ENCODE results near the gene CCDC154. TPM values are rescaled to one million over a fixed set of nuclear protein-coding genes. Genes with fewer than 3 reads are reported as not detected.
"Not testable (repeated sequence)": the region's sequence is repeated elsewhere in the genome, so short reads cannot be mapped to it uniquely, and the experiment has no call there.

Gene CCDC154
- total RNA-seq, 1 donor from 2014 or later: 0.34 TPM

DNA sequence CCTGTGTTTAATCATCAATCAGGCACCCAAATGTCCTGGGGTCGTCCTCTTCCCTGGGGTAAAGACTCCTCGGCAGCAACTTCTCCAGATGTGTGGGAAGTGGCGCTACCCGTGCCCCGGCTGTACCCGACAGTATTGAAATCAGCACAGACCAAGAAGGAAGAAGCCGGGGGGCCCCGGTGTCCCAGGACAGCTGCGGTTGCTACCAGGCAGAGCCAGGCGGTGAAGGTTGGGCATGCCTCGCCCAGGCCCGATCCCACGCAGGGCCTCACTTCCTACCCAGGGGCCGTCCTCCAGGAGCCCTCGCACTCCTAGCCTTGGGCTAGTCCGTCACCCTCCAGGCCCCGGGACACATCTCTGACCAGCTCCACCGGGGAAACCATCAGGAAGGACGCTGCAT lies 9.0 kb upstream of the CCDC154 start:
- DNase-seq: no peak

- DNase-seq: no peak
Observed at GRCh38 chr16:1452530-1452929, 8.2 kb upstream of the CCDC154 start.

GRCh38 chr16:1451702-1452392 lies 7.5 kb upstream of the CCDC154 start:
- no peak for DNase-seq

DNA sequence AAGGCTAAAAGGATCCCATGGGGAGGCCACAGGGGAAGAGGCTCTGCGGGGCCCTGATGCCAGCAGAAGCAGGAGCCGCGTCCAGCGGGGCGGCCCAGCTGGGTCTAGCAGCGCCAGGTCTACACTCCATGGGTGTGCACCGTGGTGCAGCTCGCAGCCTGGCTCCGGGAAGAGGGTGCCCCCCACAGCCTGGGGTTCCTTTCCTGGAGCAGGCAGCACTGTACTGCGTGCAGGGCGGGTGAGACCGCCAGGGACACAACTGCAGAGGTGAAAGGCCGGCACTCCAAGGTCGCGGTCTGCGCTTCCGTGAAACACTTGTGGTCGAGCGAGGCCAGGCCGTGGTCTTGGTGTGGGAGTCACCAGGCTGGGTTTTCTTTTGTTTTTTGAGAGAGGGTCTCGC lies 6.5 kb upstream of the CCDC154 start:
- no peak for DNase-seq

DNA sequence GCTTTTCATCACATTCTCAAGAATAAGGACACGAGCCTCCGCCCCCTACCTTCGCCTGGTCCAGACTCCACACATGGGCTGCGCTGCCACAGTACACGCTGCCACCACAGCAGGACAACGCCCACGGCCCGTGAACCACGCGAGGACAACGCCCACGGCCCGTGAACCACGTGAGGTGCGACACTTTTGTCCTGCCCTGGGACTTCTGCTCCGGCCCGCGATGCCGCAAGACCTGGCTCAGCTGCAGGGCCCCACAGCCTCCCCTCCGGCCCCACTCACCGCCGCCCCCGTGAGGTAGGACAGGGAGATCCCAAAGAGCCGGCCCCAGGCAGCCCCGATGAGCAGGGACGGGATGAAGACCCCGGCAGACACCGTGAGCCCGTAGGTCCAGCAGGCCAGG lies 5.9 kb upstream of the CCDC154 start:
- DNase-seq: no peak

DNA sequence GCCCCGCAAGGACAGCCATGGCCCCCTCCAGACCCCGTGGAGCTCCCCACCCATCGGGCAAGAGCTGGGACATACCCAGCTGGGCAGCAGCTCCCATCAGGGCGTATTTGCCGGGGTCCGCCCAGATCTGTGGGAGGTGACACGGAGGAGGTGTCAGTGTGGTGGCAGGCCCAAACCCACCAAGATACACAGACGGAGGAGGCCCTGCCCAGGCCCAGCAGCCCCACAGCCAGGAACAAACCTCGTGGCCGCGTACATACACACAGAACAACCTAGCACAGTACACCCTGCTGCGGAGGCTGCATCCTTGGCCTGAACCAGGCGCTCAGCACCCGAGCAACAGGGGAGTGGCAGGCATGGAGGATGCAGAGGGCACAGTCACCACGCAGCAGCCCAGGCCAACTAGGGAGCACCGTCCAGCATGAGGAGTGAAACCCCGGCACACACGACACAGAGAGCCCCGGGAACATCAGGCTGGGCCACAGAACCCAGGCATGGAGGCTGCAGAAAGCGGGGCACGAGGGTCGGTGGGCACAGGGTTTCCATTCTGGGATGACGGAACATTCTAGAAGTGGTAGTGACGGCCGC lies 4.9 kb upstream of the CCDC154 start:
- DNase-seq: no peak

DNA sequence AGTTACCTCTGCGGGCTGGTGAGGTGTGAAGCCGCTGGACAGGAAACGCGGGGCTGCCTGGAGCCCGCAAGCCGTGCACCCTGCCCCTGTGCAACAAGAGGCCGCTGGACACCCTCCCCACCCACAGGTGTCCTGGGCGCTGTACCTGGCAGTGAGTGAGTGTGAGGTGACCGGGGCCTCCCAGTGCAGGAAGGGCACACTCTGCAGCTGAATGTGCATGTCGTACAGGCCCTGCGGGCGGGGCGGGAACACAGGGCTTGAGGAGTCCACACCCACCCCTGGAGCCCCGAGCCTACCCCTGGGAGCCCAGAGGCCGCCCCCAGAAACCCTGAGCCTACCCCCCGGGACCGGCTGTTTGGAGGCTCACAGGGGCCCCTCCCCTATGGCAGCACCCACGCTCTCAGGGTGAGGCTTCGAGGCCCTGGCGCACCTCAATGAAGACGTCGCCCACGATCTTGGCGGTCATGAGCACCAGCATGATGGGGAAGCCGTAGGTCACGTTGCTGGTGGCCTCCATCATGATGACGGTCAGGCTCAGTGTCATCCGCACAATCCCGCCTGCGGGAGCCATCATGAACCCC lies 4.3 kb upstream of the CCDC154 start:
- no peak for DNase-seq

DNA sequence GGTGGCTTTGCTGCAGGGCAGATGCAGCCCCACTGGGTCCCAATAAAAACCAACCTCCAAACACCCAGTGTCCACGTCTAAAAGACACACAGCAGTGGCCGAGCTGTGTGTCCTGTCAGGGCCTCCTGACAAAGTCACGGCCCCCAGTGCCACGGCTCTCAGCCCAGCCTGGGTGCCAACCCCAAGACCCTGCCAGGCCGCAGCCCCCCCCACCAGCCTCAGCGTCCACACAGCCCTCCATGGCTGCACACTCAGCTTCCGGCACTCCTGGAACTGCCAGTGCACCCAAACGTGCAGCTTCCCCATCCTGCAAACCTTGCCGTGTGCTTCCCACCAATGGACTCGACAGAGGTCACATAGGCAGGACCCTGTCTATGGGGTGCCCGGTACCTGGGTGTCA lies 3.6 kb upstream of the CCDC154 start:
- no peak for DNase-seq

DNA sequence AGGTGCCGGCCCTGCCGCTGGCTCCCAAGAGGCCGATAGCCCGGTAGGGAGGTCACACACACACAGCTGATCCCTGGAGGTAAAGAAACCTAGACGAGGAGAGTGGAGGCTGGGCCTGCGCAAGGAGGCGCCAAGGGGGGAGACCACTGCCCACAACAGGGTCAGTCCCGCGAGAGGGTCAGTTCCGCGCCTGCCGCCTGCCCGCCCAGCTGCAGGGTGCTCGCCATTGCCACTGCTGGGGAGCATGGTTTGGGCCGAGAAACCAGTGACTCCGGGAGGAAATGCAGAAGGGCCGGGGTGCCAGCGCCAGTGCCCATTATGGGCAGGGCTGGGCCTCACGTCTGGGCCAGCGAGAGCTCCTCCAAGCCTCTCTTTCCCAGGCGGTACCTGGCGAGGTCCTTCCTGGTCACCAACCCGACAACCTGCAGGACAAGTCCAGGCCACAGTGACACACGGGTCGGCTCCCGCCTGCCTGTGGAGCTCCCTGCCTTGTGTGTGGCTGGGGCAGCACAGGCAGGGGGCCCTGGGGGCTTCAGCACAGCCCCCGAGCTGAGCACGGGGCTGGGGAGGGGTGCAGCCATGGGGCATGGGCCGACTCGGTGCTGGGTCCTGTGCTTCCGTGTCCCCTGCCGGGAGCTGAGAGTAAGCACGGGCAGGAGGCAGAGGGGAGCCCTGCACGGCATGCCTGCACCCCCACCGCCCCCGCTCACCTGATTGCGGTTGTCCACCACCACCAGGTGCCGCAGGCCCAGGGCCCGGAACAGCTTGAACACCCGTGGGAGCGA lies 2.1 kb upstream of the CCDC154 start:
- no peak for DNase-seq

DNA sequence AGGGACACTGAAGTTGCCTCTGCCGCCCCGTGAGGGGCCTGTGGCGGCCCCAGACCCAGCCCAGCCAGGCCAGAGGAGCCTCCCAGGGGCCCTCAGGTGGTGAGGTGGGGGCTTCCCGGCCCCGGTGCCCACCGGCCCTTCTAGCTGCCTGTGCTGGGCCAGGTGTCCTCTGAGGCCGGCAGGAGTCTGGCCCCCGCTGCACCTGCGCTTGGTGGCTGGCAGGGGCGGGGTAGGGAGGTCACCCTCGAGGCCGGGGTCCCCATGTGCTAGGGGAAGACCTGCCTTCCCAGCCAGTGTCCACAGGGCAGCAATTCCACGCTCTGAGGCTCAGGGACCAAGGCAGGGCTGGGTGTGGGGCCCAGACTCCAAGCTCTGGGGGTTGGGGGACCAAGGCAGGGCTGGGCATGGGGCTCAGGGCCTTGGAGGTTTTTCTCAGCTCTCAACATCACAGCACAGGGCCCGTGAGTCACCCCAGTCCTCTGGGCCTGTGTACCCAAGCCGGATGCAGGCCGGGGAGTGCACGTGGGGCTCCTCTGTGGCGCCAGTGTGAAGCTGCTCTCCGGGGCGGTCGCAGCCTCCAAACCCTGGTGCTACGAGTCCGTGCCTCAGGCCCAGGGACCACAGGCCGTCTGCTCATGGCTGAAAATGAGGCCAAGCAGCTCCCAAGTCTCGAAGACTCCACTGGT lies 1.3 kb upstream of the CCDC154 start:
- DNase-seq: no peak

DNA sequence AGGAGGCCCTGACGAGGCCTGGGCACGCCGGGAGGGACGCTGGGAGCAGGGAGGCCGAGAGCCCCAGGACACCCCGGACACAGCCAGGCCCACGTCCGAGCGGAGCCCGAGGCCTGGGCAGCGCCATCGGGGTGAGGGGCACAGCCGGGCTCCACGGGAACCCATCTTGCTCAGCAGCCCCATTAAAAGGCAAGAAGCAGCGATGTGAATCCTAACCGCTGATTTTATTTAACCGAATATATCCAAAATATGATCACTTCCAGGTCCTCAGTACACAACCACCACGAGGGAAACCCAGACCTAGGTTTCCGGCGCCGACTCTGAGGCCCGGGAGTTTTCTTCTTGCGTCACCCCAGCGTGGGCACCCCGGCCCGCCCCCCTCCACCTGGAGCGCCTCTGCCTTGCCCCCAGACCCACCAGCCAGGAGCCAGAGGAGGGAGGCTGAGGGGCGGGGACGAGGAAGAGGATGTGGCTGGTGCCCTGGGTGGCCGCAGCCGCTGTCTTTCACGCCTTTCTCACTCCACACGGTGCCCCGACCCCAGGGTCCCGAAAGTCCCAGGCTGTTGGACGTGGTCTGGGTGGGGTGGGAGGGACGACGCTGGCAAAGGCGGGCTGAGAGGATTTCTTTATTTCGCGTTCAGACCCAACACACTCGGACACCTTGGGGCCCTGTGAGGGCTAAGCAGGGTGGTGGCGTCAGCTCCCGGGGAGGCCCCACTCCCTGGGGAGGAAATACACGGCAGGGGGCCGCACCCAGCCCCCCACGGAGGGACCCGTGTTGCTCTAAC lies 568 bp upstream of the CCDC154 start:
- DNase-seq: no peak

DNA sequence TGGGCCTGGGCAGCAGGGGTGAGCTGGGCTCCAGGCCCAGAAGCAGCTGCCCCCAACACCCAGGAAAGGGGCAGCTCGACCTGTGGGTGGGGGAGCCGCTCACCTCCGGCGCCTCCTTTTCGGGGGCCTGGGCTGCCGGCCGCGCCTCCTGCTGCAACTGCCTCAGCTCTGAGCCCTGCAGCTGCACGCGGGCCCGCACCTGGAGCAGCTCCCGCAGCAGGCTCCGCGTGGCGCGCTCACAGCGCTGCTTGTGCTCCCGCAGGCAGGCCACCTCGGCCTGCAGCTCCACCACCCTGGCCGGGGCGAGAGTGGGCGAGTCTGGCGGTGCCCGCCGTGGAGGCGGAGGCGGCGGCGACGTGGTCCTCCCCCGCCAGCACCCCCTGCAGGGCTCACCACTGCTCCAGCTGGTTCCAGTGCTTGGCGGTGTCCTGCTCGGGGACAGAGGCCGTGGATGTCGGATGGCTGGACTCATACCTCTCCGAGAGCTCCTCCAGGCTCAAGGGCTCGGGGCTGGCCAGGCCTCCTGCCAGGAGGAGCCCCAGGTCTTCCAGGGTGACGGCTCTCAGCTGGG lies 868 bp downstream of the CCDC154 start:
- DNase-seq: no peak

GRCh38 chr16:1442697-1443096 lies 1.7 kb downstream of the CCDC154 start:
- no peak for DNase-seq

DNA sequence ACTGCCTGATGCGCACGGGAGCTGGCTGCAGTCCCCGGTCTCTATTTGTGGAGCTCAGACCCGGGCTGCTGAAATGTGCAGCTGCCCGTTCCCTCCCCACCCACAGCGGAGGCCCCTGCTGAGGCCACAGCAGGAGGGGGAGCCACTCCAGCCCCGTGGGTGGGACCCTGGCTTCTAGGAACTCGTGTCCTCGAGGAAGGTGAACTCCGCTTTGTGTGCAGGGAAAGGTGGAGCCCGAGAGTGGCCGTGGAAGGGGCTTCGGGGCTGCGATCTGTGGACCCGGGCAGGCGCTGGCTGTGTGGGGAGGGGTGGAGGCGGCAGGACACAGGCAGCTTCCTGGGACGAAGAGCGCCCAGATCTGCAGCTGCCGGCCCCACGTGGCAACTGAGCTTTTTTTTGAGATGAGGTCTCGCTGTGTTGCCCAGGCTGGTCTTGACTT lies 2.9 kb downstream of the CCDC154 start:
- no peak for DNase-seq

- DNase-seq: not testable (repeated sequence)
Observed at GRCh38 chr16:1439699-1440074, 4.7 kb downstream of the CCDC154 start.

DNA sequence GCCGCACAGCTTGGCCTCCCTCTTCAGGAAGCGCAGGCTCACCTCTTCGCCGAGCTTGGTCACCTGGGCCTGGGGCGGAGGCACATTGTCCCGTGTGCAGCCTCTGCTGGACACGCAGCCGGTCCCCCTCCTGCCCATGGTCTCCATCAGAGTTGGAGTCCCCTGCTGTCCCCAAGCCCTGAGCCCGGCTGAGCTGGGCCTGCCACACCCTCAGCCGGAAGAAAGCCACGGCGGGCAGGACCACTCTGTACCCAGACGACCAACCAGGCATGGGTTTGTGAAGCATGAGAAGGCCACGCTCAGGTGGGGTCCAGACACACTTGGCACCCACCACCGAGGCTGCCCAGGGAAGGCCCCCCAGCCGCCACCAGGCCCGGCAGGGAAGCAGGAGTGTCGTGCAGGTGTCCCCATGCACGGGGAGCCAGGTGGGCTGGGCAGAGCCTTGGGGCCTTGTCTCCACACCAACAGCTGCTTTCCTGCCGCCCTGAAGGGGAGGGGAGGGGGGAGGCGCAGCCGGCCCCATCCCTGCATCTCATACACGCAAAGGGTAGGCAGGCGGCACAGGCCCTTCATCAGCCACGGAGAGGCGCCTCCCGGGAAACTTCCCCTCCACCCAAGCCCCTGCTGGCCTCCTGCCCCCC lies 5.2 kb downstream of the CCDC154 start:
- DNase-seq: no peak

GRCh38 chr16:1438229-1439057 lies 5.9 kb downstream of the CCDC154 start:
- DNase-seq: no peak

DNA sequence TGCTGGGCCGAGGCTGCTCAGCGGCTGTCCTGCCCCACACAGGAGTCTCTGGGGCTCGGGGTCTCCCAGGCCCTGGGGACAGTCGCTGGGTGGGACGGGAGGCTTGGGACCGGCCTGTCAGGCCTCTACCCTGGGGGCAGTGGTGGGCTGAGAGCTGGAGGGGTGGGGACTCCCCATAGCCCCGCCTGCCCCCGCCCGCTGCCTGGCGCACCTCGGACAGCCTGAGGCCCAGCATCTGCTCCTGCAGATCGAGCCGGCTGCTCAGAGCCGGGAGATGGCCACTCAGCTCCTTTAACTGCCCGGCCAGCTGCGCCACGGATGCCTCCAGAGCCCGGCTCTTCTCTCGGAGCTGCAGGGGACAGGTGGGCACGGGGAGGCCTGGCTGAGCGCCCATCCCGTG lies 6.8 kb downstream of the CCDC154 start:
- no peak for DNase-seq

DNA sequence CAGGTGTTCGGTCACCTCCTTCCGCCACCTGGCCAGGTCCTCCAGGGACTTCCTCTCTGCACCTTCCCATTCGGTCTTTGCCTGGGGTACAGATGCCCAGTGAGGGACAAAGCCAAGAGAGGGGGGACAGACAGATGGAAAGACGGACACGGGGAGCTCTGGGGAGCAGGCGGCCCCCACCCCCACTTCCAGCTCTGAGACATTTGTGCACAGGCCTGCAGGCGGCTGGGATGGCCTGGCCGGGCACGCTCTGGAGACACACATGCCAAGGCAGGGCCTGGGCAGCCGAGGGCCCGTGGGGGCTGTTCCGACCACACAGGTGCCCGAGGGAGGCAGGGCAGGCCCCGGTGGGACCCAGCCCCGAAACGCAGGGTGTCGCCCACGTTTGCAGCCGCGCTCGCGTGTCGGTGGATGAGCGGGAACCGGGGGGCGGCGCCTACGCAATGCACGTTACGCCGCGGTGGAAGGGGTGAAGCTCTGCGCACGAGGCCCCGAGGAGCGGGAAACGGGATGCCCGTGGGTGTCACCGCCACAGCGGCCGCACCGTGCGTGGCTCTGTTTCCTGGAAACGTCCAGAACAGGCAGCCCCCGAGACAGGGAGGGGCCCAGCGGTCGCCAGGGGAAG lies 7.5 kb downstream of the CCDC154 start:
- no peak for DNase-seq
